HepG2 (cell line): Measurements from ENCODE around the gene DCP2. TPM values are rescaled to one million over a fixed set of nuclear protein-coding genes. Genes with fewer than 3 reads are reported as not detected.

Experiments
- CHD4 ChIP-seq: fragments of 200-600 bp; sonication (generic); IDR thresholded peaks from 2 replicates; pipeline ENCODE4 v1.7.0; 2017; ENCODE audit warnings: mild to moderate bottlenecking, low read length, borderline replicate concordance
- CREB1 ChIP-seq, 2 experiments: fragments of 450-650 bp in 1 of 2; IDR thresholded peaks; 2 replicates each; pipeline ENCODE4 v1.6.1; 2016 to 2017; ENCODE audit warnings: control low read depth in 1 of 2, mild to moderate bottlenecking in 1 of 2, missing compliant biosample characterization in 1 of 2, missing genetic modification characterization in 1 of 2
- ELF3 ChIP-seq: IDR thresholded peaks from 2 replicates; pipeline ENCODE4 v1.6.1; 2016; ENCODE audit warnings: missing genetic modification reagents, missing compliant biosample characterization
- EP300 ChIP-seq, 3 experiments: sonication (generic) in 1 of 3; formaldehyde crosslinking in 1 of 3; IDR thresholded peaks; 2 replicates each; pipeline versions ENCODE4 v1.5.1 to v1.6.1; 2011 to 2020; ENCODE audit warnings: low read depth in 2 of 3, low read length in 2 of 3, borderline replicate concordance in 1 of 3, improper control_type of control experiment in 1 of 3, mild to moderate bottlenecking in 1 of 3, missing genetic modification reagents in 1 of 3, moderate library complexity in 1 of 3
- ETV5 ChIP-seq: IDR thresholded peaks from 2 replicates; pipeline ENCODE4 v1.6.1; 2018; ENCODE audit warnings: missing biosample characterization, missing genetic modification reagents, inconsistent platforms, borderline replicate concordance
- FOXP1 ChIP-seq, 2 experiments: fragments of 450-650 bp in 1 of 2; IDR thresholded peaks; 2 replicates each; pipeline ENCODE4 v1.6.1; 2017 to 2018; ENCODE audit warnings: antibody characterized with exemption in 1 of 2
- GABPA ChIP-seq, 2 experiments: IDR thresholded peaks; 2 replicates each; pipeline ENCODE4 v1.6.1; 2011 to 2016; ENCODE audit warnings: low read depth in 2 of 2, low read length in 1 of 2, missing biosample characterization in 1 of 2, missing genetic modification characterization in 1 of 2
- HCFC1 ChIP-seq: fragments of 150-350 bp; IDR thresholded peaks from 2 replicates; pipeline ENCODE4 v1.6.1; 2014; ENCODE audit warnings: low read depth, low read length
- IKZF5 ChIP-seq: IDR thresholded peaks from 2 replicates; pipeline ENCODE4 v1.6.1; 2018; ENCODE audit warnings: missing genetic modification reagents, mild to moderate bottlenecking, missing compliant biosample characterization
- JUND ChIP-seq: sonication (generic); formaldehyde crosslinking; IDR thresholded peaks from 2 replicates; pipeline ENCODE4 v1.8.0; 2022; ENCODE audit warnings: mild to moderate bottlenecking, missing genetic modification reagents
- KDM1A ChIP-seq: IDR thresholded peaks from 2 replicates; pipeline ENCODE4 v1.6.1; 2016; ENCODE audit warnings: missing compliant biosample characterization
- MIER3 ChIP-seq: IDR thresholded peaks from 2 replicates; pipeline ENCODE4 v1.6.1; 2016; ENCODE audit warnings: missing compliant biosample characterization, borderline replicate concordance
- MLX ChIP-seq: IDR thresholded peaks from 2 replicates; pipeline ENCODE4 v1.6.1; 2016
- RBFOX2 ChIP-seq: fragments of 200-400 bp; formaldehyde crosslinking; IDR thresholded peaks from 2 replicates; pipeline ENCODE4 v1.6.1; 2017; ENCODE audit warnings: low read depth, mild to moderate bottlenecking, low read length
- RCOR2 ChIP-seq: IDR thresholded peaks from 2 replicates; pipeline ENCODE4 v1.6.1; 2016; ENCODE audit warnings: missing biosample characterization, missing genetic modification reagents
- SCMH1 ChIP-seq: sonication (generic); formaldehyde crosslinking; IDR thresholded peaks from 2 replicates; pipeline ENCODE4 v1.9.0; 2021; ENCODE audit warnings: missing genetic modification reagents, mild to moderate bottlenecking, borderline replicate concordance
- SOX13 ChIP-seq, 3 experiments: fragments of 450-650 bp in 1 of 3; sonication (generic) in 1 of 3; formaldehyde crosslinking in 1 of 3; IDR thresholded peaks in 2 of 3; conservative IDR thresholded peaks in 1 of 3; 2 replicates each; pipeline versions ENCODE4 v1.5.0 to v1.6.1; 2016 to 2020; ENCODE audit warnings: antibody characterized with exemption in 1 of 3, mild to moderate bottlenecking in 1 of 3, missing compliant biosample characterization in 1 of 3, missing genetic modification reagents in 1 of 3, moderate library complexity in 1 of 3
- THAP7 ChIP-seq: sonication (generic); formaldehyde crosslinking; IDR thresholded peaks from 2 replicates; pipeline ENCODE4 v1.8.1; 2023; ENCODE audit warnings: mild to moderate bottlenecking, missing genetic modification reagents
- ZFP1 ChIP-seq: IDR thresholded peaks from 2 replicates; pipeline ENCODE4 v1.6.1; 2016
- ZKSCAN8 ChIP-seq: IDR thresholded peaks from 2 replicates; pipeline ENCODE4 v1.6.1; 2016; ENCODE audit warnings: borderline replicate concordance, missing genetic modification reagents, missing compliant biosample characterization
- ZNF224 ChIP-seq: sonication (generic); formaldehyde crosslinking; IDR thresholded peaks from 2 replicates; pipeline ENCODE4 v1.5.0; 2020; ENCODE audit warnings: mild to moderate bottlenecking, missing genetic modification reagents
- ZNF317 ChIP-seq: sonication (generic); formaldehyde crosslinking; IDR thresholded peaks from 2 replicates; pipeline ENCODE4 v1.5.0; 2020; ENCODE audit warnings: mild to moderate bottlenecking, missing genetic modification reagents
- ZNF362 ChIP-seq: sonication (generic); formaldehyde crosslinking; IDR thresholded peaks from 2 replicates; pipeline ENCODE4 v1.4.0; 2020; ENCODE audit warnings: missing genetic modification reagents, mild to moderate bottlenecking, borderline replicate concordance
- ZZZ3 ChIP-seq: sonication (generic); formaldehyde crosslinking; IDR thresholded peaks from 2 replicates; pipeline ENCODE4 v1.4.0; 2020; ENCODE audit warnings: missing genetic modification reagents, mild to moderate bottlenecking, borderline replicate concordance
- polyA plus RNA-seq, 8 experiments: library from polyadenylated mRNA; depleted of rRNA in 3 of 8; stranded (reverse) in 7 of 8; unstranded in 1 of 8; fragments of >200 nt; fragmentation: Illumina TruSeq in 4 of 8; extraction: Trizol in 4 of 8; gene quantifications; 2 replicates each; pipeline versions ENCODE4 v1.2.1 to v1.2.3, GENCODE V29; 2011 to 2016; ENCODE audit warnings: low read depth in 4 of 8, missing spikeins in 1 of 8, mixed read lengths in 1 of 8; ENCODE audit not compliant: insufficient read depth in 1 of 8
- total RNA-seq, 5 experiments: library from RNA; depleted of rRNA; stranded (reverse); fragments of >200 nt; fragmentation: Illumina TruSeq; extraction: Trizol; gene quantifications; 2 replicates each; pipeline ENCODE4 v1.2.3, GENCODE V29; 2016; ENCODE audit warnings: low read depth in 1 of 5

Gene DCP2
- total and polyA plus RNA-seq, 2 of the 13 experiments (the other 11 are each of a cell fraction or from before 2014, with no cell fraction given), result 16.2 to 63.4 TPM

- no peak for TF ChIP-seq GABPA (IDR thresholded peaks at IDR 0.05; ENCODE audit: low read depth, low read length)
- TF ChIP-seq GABPA (CRISPR knock-in tag; IDR thresholded peaks at IDR 0.05; ENCODE audit: low read depth), result peak; percentile 52
- TF ChIP-seq JUND (CRISPR knock-in tag), result peak; percentile 68
- peak in 1 of 2 experiments; percentile 91; a peak in 2 of 4 replicates for TF ChIP-seq EP300 (IDR thresholded peaks at IDR 0.05; ENCODE audit: low read depth in 2 of 2, low read length in 2 of 2)
- TF ChIP-seq EP300 (CRISPR knock-in tag; IDR thresholded peaks at IDR 0.05; ENCODE audit: borderline replicate concordance), result peak; percentile 78
- no peak for TF ChIP-seq SOX13 (IDR thresholded peaks at IDR 0.05)
- peak in 1 of 2 experiments; percentile 88; a peak in 2 of 4 replicates for TF ChIP-seq SOX13 (CRISPR knock-in tag; conservative IDR thresholded peaks at IDR 0.05 in 1 of 2, IDR thresholded peaks at IDR 0.05 in 1 of 2)
- no peak for TF ChIP-seq SCMH1 (CRISPR knock-in tag)
- TF ChIP-seq ELF3 (CRISPR knock-in tag), result peak; percentile 46; the same call in 1 of the 2 replicates
- no peak for TF ChIP-seq FOXP1 (IDR thresholded peaks at IDR 0.05)
- peak; percentile 69; the same call in 1 of the 2 replicates for TF ChIP-seq FOXP1 (CRISPR knock-in tag; IDR thresholded peaks at IDR 0.05)
- no peak for TF ChIP-seq ZNF224
- peak; percentile 58; the same call in 1 of the 2 replicates for TF ChIP-seq RCOR2 (CRISPR knock-in tag)
- TF ChIP-seq HCFC1, result no peak
- 0 out of 2 replicates have a peak, but pooled peaks have one; percentile 34 for TF ChIP-seq ZFP1 (CRISPR knock-in tag)
- TF ChIP-seq MIER3 (CRISPR knock-in tag), result peak; percentile 37; the same call in 1 of the 2 replicates
- peak; percentile 83; the same call in 1 of the 2 replicates for TF ChIP-seq CHD4
- peak; percentile 19; the same call in 1 of the 2 replicates for TF ChIP-seq IKZF5 (CRISPR knock-in tag)
- peak; percentile 22; the same call in 1 of the 2 replicates for TF ChIP-seq RBFOX2
- TF ChIP-seq THAP7 (CRISPR knock-in tag), result no peak
- TF ChIP-seq MLX, result peak; percentile 50; the same call in 1 of the 2 replicates
- TF ChIP-seq ZZZ3 (CRISPR knock-in tag), result no peak
- peak; percentile 96 for TF ChIP-seq ZNF317
- TF ChIP-seq ZNF362, result peak; percentile 64; the same call in 1 of the 2 replicates
- peak; percentile 51; the same call in 1 of the 2 replicates for TF ChIP-seq KDM1A
- 0 out of 2 replicates have a peak, but pooled peaks have one; percentile 50 for TF ChIP-seq ZKSCAN8 (CRISPR knock-in tag)
- peak; percentile 91 for TF ChIP-seq ETV5
- TF ChIP-seq CREB1 (IDR thresholded peaks at IDR 0.05), result no peak
- TF ChIP-seq CREB1 (CRISPR knock-in tag; IDR thresholded peaks at IDR 0.05), result peak; percentile 37; the same call in 1 of the 2 replicates
These were observed 44.1 kb downstream of the DCP2 start (continued) for GRCh38 chr5:113020461-113021273.
